ENCODE measurements around the gene SNX33. TPM values are rescaled to one million over a fixed set of nuclear protein-coding genes. Genes with fewer than 3 reads are reported as not detected.
"Not testable (repeated sequence)": the region's sequence is repeated elsewhere in the genome, so short reads cannot be mapped to it uniquely, and the experiment has no call there.

Gene SNX33
- total RNA-seq, 1 experiment from 2014 or later, result 6.1 TPM

DNA sequence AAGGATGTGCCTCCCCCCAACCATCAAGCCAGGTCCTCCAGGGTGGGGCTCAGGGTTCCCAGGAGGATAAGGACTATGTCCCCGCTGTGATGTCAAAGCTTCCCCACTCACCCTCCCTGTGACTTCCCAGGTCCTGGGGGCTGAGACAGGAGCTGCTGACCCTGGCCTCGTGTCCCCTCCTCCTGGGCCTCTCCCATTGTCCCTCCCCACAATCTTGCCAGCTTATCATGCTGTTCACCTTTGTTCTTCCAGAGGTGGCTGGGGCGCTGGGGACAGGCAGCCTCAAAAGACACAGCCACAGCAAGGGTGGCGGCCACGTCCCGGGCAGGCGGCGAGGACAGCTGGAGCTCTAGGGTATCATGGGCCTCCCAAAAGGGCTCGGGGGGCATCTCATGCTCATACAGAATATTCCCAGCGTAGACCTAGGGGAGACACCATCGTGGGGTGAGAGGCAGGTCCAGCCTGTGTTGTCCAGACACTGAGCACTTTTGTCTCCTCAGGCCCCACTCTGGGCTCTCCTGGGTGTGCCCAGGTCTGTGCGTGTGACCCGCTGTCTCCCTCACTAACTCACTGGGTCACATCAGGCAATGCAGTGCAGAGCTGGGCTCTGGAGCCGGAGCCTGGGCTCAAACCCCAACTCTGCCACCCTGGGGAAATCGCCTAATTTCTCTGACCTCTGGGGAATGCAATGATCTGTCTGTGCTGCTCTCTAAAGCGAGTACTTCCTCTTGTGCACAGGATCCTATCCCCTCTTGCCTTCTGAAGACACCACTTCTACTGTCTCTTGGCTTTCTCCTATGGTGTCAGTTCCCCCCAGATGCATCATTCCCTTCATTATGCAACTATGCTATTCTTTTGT lies 30.0 kb downstream of the SNX33 start:
- peaks cover 15% of the 10 kb centered on the region for H3K4me1 ChIP-seq (replicated peaks)
- H3K27ac ChIP-seq, result no peak overlapping the region
- no peaks in the 10 kb centered on the region for H3K9me3 ChIP-seq (replicated peaks)
- DNase-seq (ENCODE audit: low read depth in 1 of 2, low spot score in 2 of 2), result no peak
- H3K27me3 ChIP-seq (replicated peaks), result no peaks in the 10 kb centered on the region
- no peaks in the 10 kb centered on the region for H3K36me3 ChIP-seq
- H3K4me3 ChIP-seq, result no peak overlapping the region

DNA sequence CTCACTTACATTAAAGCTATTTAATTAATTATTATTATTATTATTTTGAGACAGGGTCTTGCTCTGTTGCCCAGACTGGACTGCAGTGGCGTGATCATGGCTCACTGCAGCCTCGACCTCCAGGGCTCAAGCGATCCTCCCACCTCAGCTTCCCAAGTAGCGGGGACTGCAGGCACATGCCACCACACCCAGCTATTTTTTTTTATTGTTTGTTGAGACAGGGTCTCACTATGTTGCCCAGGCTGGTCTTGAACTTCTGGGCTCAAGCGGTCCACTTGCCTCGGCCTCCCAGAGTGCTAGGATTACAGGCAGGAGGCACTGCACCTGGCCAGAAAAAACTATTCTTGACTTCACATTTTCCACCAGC lies 30.6 kb downstream of the SNX33 start:
- not testable (repeated sequence) for H3K4me3 ChIP-seq; DNase-seq (ENCODE audit: low read depth in 1 of 2, low spot score in 2 of 2); H3K27ac ChIP-seq; H3K36me3 ChIP-seq; H3K4me1 ChIP-seq (replicated peaks); H3K27me3 ChIP-seq (replicated peaks); H3K9me3 ChIP-seq (replicated peaks)

GRCh38 chr15:75680007-75680789 lies 32.5 kb downstream of the SNX33 start:
- no peaks in the 10 kb centered on the region for H3K9me3 ChIP-seq (replicated peaks)
- no peaks in the 10 kb centered on the region for H3K36me3 ChIP-seq
- no peaks in the 10 kb centered on the region for H3K27me3 ChIP-seq (replicated peaks)
- no peak overlapping the region for H3K27ac ChIP-seq
- no peak for DNase-seq (ENCODE audit: low read depth in 1 of 2, low spot score in 2 of 2)
- peaks cover 3% of the 10 kb centered on the region; the same call in 1 of the 2 replicates for H3K4me1 ChIP-seq (replicated peaks)
- H3K4me3 ChIP-seq, result no peak overlapping the region

- H3K4me3 ChIP-seq, result no peak overlapping the region
- H3K27ac ChIP-seq, result no peak overlapping the region
- no peaks in the 10 kb centered on the region for H3K36me3 ChIP-seq
- no peaks in the 10 kb centered on the region for H3K27me3 ChIP-seq (replicated peaks)
- peaks cover 3% of the 10 kb centered on the region; the same call in 1 of the 2 replicates for H3K4me1 ChIP-seq (replicated peaks)
- H3K9me3 ChIP-seq (replicated peaks), result no peaks in the 10 kb centered on the region
- DNase-seq (ENCODE audit: low read depth in 1 of 2, low spot score in 2 of 2), result no peak
Measured at GRCh38 chr15:75682181-75683135, 34.7 kb downstream of the SNX33 start.

DNA sequence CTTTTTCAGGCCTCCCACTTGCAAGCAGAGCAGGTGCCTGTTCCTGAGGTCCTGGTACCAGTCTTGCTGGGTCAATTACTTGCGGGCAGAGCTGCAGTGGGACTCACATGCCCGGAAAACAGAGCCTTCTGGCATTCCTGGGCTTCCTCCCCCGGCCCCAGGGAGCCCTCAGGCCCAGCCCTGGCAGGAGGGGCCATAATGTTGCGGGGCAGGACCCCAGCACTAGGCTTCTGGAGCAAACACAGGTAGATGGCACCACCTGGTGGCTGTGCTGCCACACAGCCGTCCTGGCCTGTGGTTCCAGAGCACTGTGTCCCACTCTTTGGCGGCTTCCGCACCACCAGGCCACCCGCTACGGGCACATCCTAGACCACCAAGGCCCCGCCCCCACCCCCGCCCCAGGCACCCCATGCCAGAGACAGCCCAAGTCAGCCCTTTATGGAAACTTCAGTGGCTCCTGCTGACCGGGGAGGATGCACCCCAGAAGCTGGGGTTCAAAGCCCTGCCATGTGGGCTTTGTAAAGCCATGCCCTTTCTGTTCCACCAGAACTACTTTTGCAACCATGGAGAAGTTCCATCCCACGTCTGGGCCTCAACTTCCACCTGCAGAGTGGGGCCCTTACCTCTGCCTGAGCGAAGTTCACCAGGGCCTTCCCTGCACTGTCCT lies 36.1 kb downstream of the SNX33 start:
- not testable (repeated sequence) for H3K9me3 ChIP-seq (replicated peaks); H3K4me1 ChIP-seq (replicated peaks); H3K27me3 ChIP-seq (replicated peaks); H3K27ac ChIP-seq; H3K36me3 ChIP-seq; H3K4me3 ChIP-seq
- peak; percentile 56 to 80 for DNase-seq (ENCODE audit: low read depth in 1 of 2, low spot score in 2 of 2)

DNA sequence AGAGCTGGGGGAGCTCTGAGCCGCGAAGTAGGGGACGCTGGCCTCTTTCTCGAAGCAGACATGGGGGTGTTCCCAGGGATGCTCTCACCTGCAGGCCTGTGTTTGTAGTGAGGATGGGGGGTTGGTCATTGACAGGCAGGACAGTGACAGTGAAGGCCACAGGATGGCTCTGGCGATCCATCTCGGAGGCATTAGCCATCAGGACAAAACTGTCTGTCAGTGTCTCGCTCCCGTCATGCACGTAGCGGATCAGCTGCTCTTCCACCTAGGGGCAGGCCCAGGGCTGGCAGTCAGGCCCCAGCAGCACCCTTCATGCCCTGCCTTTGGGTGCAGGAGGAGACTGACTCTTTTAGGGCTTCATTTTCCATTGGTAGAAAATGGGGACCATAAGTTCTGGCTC lies 36.9 kb downstream of the SNX33 start:
- Histone ChIP-seq H3K4me1 (replicated peaks) (peaks cover 3% of the 10 kb centered on the region; the same call in 1 of the 2 replicates), H3K4me3 (no peak overlapping the region), H3K36me3 (no peaks in the 10 kb centered on the region), H3K9me3 (replicated peaks) (no peaks in the 10 kb centered on the region), H3K27ac (no peak overlapping the region), H3K27me3 (replicated peaks) (no peaks in the 10 kb centered on the region)
- DNase-seq (ENCODE audit: low read depth in 1 of 2, low spot score in 2 of 2), result no peak

GRCh38 chr15:75685195-75685594 lies 37.5 kb downstream of the SNX33 start:
- Histone ChIP-seq H3K4me3 (no peak overlapping the region), H3K4me1 (replicated peaks) (peaks cover 3% of the 10 kb centered on the region; the same call in 1 of the 2 replicates), H3K27me3 (replicated peaks) (no peaks in the 10 kb centered on the region), H3K27ac (no peak overlapping the region), H3K9me3 (replicated peaks) (no peaks in the 10 kb centered on the region), H3K36me3 (no peaks in the 10 kb centered on the region)
- no peak for DNase-seq (ENCODE audit: low read depth in 1 of 2, low spot score in 2 of 2)

GRCh38 chr15:75686212-75686642 lies 38.5 kb downstream of the SNX33 start:
- not testable (repeated sequence) for H3K4me1 ChIP-seq (replicated peaks); H3K27me3 ChIP-seq (replicated peaks); H3K4me3 ChIP-seq; H3K36me3 ChIP-seq; H3K27ac ChIP-seq; H3K9me3 ChIP-seq (replicated peaks)
- DNase-seq (ENCODE audit: low read depth in 1 of 2, low spot score in 2 of 2), result peak; percentile 54 to 83

GRCh38 chr15:75687486-75688277 lies 40.0 kb downstream of the SNX33 start:
- Histone ChIP-seq H3K27me3 (replicated peaks) (no peaks in the 10 kb centered on the region), H3K27ac (no peak overlapping the region), H3K9me3 (replicated peaks) (no peaks in the 10 kb centered on the region), H3K4me1 (replicated peaks) (peaks cover 3% of the 10 kb centered on the region; the same call in 1 of the 2 replicates), H3K36me3 (no peaks in the 10 kb centered on the region), H3K4me3 (no peak overlapping the region)
- DNase-seq (ENCODE audit: low read depth in 1 of 2, low spot score in 2 of 2), result no peak

- no peaks in the 10 kb centered on the region for H3K9me3 ChIP-seq (replicated peaks)
- no peak overlapping the region for H3K4me3 ChIP-seq
- H3K27me3 ChIP-seq (replicated peaks), result no peaks in the 10 kb centered on the region
- no peak overlapping the region for H3K27ac ChIP-seq
- H3K4me1 ChIP-seq (replicated peaks), result peaks cover 3% of the 10 kb centered on the region
- H3K36me3 ChIP-seq, result no peaks in the 10 kb centered on the region
- no peak for DNase-seq (ENCODE audit: low read depth in 1 of 2, low spot score in 2 of 2)
Measured at GRCh38 chr15:75688278-75688557, 40.5 kb downstream of the SNX33 start.

DNA sequence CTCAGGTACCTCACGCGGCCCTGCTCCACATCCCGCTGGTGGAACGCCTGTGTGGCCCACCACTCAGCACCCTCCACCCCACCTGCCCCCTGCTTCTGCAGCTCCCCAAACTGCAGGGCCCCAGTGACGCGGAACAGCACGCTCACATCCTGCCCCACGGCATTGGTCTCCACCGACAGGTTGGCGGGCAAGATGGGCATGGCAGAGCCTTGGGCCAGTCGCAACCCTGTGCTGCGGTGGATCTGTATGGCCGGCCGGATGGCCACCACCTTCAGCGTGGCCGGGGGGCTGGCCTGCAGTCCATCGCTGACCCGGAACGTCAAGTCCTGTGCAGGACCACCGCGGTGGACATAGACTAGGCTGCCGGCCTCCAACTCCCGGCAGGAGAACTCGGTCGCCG lies 41.1 kb downstream of the SNX33 start:
- Histone ChIP-seq H3K4me3 (no peak overlapping the region), H3K9me3 (replicated peaks) (no peaks in the 10 kb centered on the region), H3K4me1 (replicated peaks) (peaks cover 6% of the 10 kb centered on the region), H3K27me3 (replicated peaks) (no peaks in the 10 kb centered on the region), H3K27ac (no peak overlapping the region), H3K36me3 (no peaks in the 10 kb centered on the region)
- DNase-seq (ENCODE audit: low read depth in 1 of 2, low spot score in 2 of 2), result no peak

DNA sequence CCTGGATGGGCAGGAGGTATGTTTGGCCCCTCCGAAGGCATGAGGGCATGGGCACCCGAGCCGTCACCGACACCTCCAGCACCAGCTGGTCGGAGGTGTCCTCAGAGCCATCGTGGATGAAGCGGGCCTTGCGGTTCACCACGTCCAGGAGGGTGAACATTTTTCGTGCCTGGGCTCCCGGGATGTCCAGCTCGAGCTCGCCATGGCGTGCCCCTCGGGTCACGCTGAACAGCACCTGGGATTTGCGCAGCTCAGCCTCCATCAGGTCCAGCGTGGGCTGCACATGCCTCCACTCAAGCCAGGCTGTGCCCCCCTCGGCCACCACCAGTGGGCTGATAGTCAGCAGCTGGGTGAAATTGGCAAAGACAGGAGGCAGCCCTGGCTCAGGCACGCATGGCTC lies 41.7 kb downstream of the SNX33 start:
- not testable (repeated sequence) for H3K9me3 ChIP-seq (replicated peaks); DNase-seq (ENCODE audit: low read depth in 1 of 2, low spot score in 2 of 2); H3K36me3 ChIP-seq; H3K27ac ChIP-seq; H3K27me3 ChIP-seq (replicated peaks); H3K4me3 ChIP-seq
- peaks cover 12% of the 10 kb centered on the region for H3K4me1 ChIP-seq (replicated peaks)

DNA sequence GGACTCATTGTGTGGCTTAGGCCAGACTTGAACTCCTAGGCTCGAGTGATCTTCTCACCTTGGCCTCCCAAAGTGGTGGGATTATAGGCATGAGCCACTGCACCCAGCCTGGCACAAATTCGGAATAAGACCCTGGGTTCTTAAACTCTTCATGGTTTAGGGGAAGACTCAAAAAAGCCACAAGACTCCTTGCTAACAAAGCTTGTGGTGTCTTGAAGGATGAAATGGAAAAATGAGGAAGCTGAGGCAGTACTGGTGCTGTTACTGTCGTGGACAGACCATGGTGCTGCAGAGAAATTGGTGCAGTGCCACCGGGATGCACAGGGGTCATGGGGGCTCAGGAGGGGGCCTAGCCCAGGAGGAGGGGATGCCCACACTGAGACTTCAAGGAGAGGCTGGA lies 44.6 kb downstream of the SNX33 start:
- not testable (repeated sequence) for H3K36me3 ChIP-seq, H3K4me3 ChIP-seq
- H3K4me1 ChIP-seq (replicated peaks), result peaks cover 21% of the 10 kb centered on the region

More for the DNA sequence above, 44.6 kb downstream of the SNX33 start:
- DNase-seq (ENCODE audit: low read depth in 1 of 2, low spot score in 2 of 2); H3K27me3 ChIP-seq (replicated peaks); H3K27ac ChIP-seq; H3K9me3 ChIP-seq (replicated peaks): not testable (repeated sequence)
